Measurements from ENCODE around the gene TUBGCP6. TPM values are rescaled to one million over a fixed set of nuclear protein-coding genes. Genes with fewer than 3 reads are reported as not detected.

Gene TUBGCP6
- total RNA-seq, 1 donor from 2014 or later = 26.3 TPM

GRCh38 chr22:50190182-50190940 lies 54.5 kb downstream of the TUBGCP6 start:
- Histone ChIP-seq H3K36me3 (ENCODE audit: insufficient read depth, low read length) (no peaks in the 10 kb centered on the region), H3K9me3 (ENCODE audit: insufficient read depth, low read depth, low read length) (no peaks in the 10 kb centered on the region), H2AFZ (ENCODE audit: low read depth, low read length) (peak overlapping the region; percentile 41), H4K20me1 (ENCODE audit: insufficient read depth, low read length) (peaks cover 64% of the 10 kb centered on the region), H3K9ac (ENCODE audit: low read length) (peak overlapping the region; percentile 18), H3K4me2 (ENCODE audit: low read length) (peak overlapping the region; percentile 69), H3K27me3 (ENCODE audit: insufficient read depth, low read length) (no peaks in the 10 kb centered on the region), H3K4me1 (ENCODE audit: insufficient read depth, low read length) (peaks cover 22% of the 10 kb centered on the region), H3K27ac (ENCODE audit: low read depth, low read length) (no peak overlapping the region), H3K79me2 (ENCODE audit: insufficient read depth, low read length) (peaks cover 66% of the 10 kb centered on the region), H3K4me3 (ENCODE audit: insufficient read depth, low read depth, low read length) (peak overlapping the region; percentile 10)
- FAIRE-seq = no peak
- H3K36me3 Mint-ChIP-seq (ENCODE audit: low read depth, unreplicated experiment) = peaks cover 3% of the 10 kb centered on the region
- peak; percentile 32 for DNase-seq (ENCODE audit: low read depth)
- peak overlapping the region; percentile 34 for H3K27ac Mint-ChIP-seq (ENCODE audit: unreplicated experiment)
- no peaks in the 10 kb centered on the region for H3K9me3 Mint-ChIP-seq (ENCODE audit: unreplicated experiment)
- no peak overlapping the region for H3K4me3 Mint-ChIP-seq (ENCODE audit: unreplicated experiment)
- H3K27me3 Mint-ChIP-seq (ENCODE audit: low read depth, unreplicated experiment) = no peaks in the 10 kb centered on the region
- no peak for TF ChIP-seq EZH2 (IDR thresholded peaks at IDR 0.05; ENCODE audit: insufficient read depth, low read length)
- TF ChIP-seq CTCF (IDR thresholded peaks at IDR 0.05; ENCODE audit: insufficient read depth, low read depth, low read length) = no peak
- H3K4me1 Mint-ChIP-seq (ENCODE audit: low read depth, unreplicated experiment) = peaks cover 8% of the 10 kb centered on the region

DNA sequence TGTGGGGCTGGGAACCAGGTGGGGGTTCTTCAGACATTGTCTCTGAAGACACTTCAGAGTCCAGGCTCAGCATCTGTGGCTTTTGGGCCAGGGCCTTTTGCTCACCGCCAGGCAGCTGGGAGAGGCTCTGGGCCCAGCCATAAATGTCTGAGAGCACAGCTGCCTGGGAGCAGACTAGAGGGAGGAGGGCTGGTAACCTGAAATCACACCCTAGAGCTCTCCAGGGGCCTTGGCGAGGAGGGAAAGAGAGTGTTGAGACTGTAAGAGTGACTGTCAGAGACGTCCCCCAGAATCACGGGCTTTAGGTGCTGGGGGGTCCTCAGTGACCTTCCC lies 55.0 kb downstream of the TUBGCP6 start:
- Mint-ChIP-seq H3K9me3 (ENCODE audit: unreplicated experiment) (no peaks in the 10 kb centered on the region), H3K27ac (ENCODE audit: unreplicated experiment) (no peak overlapping the region), H3K36me3 (ENCODE audit: low read depth, unreplicated experiment) (peaks cover 3% of the 10 kb centered on the region), H3K4me1 (ENCODE audit: low read depth, unreplicated experiment) (peaks cover 8% of the 10 kb centered on the region), H3K27me3 (ENCODE audit: low read depth, unreplicated experiment) (no peaks in the 10 kb centered on the region), H3K4me3 (ENCODE audit: unreplicated experiment) (no peak overlapping the region)
- Histone ChIP-seq H3K27me3 (ENCODE audit: insufficient read depth, low read length) (no peaks in the 10 kb centered on the region), H3K9me3 (ENCODE audit: insufficient read depth, low read depth, low read length) (no peaks in the 10 kb centered on the region), H3K4me3 (ENCODE audit: insufficient read depth, low read depth, low read length) (no peak overlapping the region), H3K9ac (ENCODE audit: low read length) (no peak overlapping the region), H3K27ac (ENCODE audit: low read depth, low read length) (no peak overlapping the region), H3K4me2 (ENCODE audit: low read length) (peak overlapping the region; percentile 69), H4K20me1 (ENCODE audit: insufficient read depth, low read length) (peaks cover 60% of the 10 kb centered on the region), H2AFZ (ENCODE audit: low read depth, low read length) (no peak overlapping the region), H3K4me1 (ENCODE audit: insufficient read depth, low read length) (peaks cover 27% of the 10 kb centered on the region), H3K79me2 (ENCODE audit: insufficient read depth, low read length) (peaks cover 66% of the 10 kb centered on the region), H3K36me3 (ENCODE audit: insufficient read depth, low read length) (no peaks in the 10 kb centered on the region)
- no peak for DNase-seq (ENCODE audit: low read depth)
- TF ChIP-seq CTCF (IDR thresholded peaks at IDR 0.05; ENCODE audit: insufficient read depth, low read depth, low read length) (no peak), EZH2 (IDR thresholded peaks at IDR 0.05; ENCODE audit: insufficient read depth, low read length) (no peak)
- no peak for FAIRE-seq

- Histone ChIP-seq H3K4me3 (ENCODE audit: insufficient read depth, low read depth, low read length) (no peak overlapping the region), H2AFZ (ENCODE audit: low read depth, low read length) (no peak overlapping the region), H3K4me1 (ENCODE audit: insufficient read depth, low read length) (peaks cover 27% of the 10 kb centered on the region), H3K9ac (ENCODE audit: low read length) (no peak overlapping the region), H3K36me3 (ENCODE audit: insufficient read depth, low read length) (no peaks in the 10 kb centered on the region), H3K79me2 (ENCODE audit: insufficient read depth, low read length) (peaks cover 66% of the 10 kb centered on the region), H3K27me3 (ENCODE audit: insufficient read depth, low read length) (no peaks in the 10 kb centered on the region), H4K20me1 (ENCODE audit: insufficient read depth, low read length) (peaks cover 55% of the 10 kb centered on the region), H3K27ac (ENCODE audit: low read depth, low read length) (no peak overlapping the region), H3K4me2 (ENCODE audit: low read length) (no peak overlapping the region), H3K9me3 (ENCODE audit: insufficient read depth, low read depth, low read length) (no peaks in the 10 kb centered on the region)
- H3K4me1 Mint-ChIP-seq (ENCODE audit: low read depth, unreplicated experiment) = peaks cover 8% of the 10 kb centered on the region
- no peaks in the 10 kb centered on the region for H3K27me3 Mint-ChIP-seq (ENCODE audit: low read depth, unreplicated experiment)
- no peak for TF ChIP-seq CTCF (IDR thresholded peaks at IDR 0.05; ENCODE audit: insufficient read depth, low read depth, low read length)
- no peak for TF ChIP-seq EZH2 (IDR thresholded peaks at IDR 0.05; ENCODE audit: insufficient read depth, low read length)
- peaks cover 3% of the 10 kb centered on the region for H3K36me3 Mint-ChIP-seq (ENCODE audit: low read depth, unreplicated experiment)
- no peak overlapping the region for H3K4me3 Mint-ChIP-seq (ENCODE audit: unreplicated experiment)
- DNase-seq (ENCODE audit: low read depth) = no peak
- H3K9me3 Mint-ChIP-seq (ENCODE audit: unreplicated experiment) = no peaks in the 10 kb centered on the region
- no peak for FAIRE-seq
- H3K27ac Mint-ChIP-seq (ENCODE audit: unreplicated experiment) = no peak overlapping the region
Observed at GRCh38 chr22:50189184-50189848, 55.5 kb downstream of the TUBGCP6 start.
